CD4-positive, alpha-beta memory T cell (primary cell): ENCODE measurements around the gene TPRG1. TPM values are rescaled to one million over a fixed set of nuclear protein-coding genes. Genes with fewer than 3 reads are reported as not detected.

Experiments used
- CTCF ChIA-PET: fragments of 350-600 bp; sonication (Branson Sonifier 250); formaldehyde crosslinking; loops from one replicate; lab custom pipeline; 2021; ENCODE audit warnings: inconsistent platforms; ENCODE audit not compliant: partially characterized antibody; lab: Charles Lee
- POLR2A ChIA-PET: fragments of 350-600 bp; sonication (Branson Sonifier 250); formaldehyde crosslinking; loops from one replicate; lab custom pipeline; 2021; ENCODE audit not compliant: partially characterized antibody; lab: Charles Lee
- DNase-seq, 5 donors: peaks; one replicate each; pipeline versions ENCODE4 v3.0.0 to v3.0.0-alpha.2; 2020 to 2022; ENCODE audit warnings: mixed read lengths in 1 of 5
- H3K27ac ChIP-seq: one replicate; pipeline ENCODE4 v1.7.0; 2013; ENCODE audit warnings: low read depth, low read length
- H3K27me3 ChIP-seq: 2 replicates; pipeline ENCODE4 v1.7.0; 2013; ENCODE audit warnings: mild to moderate bottlenecking, low read length, moderate library complexity; ENCODE audit not compliant: insufficient read depth
- H3K36me3 ChIP-seq: 2 replicates; pipeline ENCODE4 v1.7.0; 2013; ENCODE audit warnings: mild to moderate bottlenecking, low read length, moderate library complexity; ENCODE audit not compliant: insufficient read depth
- H3K4me1 ChIP-seq: 2 replicates; pipeline ENCODE4 v1.7.0; 2013; ENCODE audit warnings: mild to moderate bottlenecking, low read length, moderate library complexity; ENCODE audit not compliant: insufficient read depth
- H3K4me3 ChIP-seq, 2 donors: one replicate each; pipeline ENCODE4 v1.7.0; 2013; ENCODE audit warnings: low read length in 2 of 2, mild to moderate bottlenecking in 1 of 2
- H3K9me3 ChIP-seq, 2 donors: one replicate each; pipeline ENCODE4 v1.7.0; 2013; ENCODE audit warnings: low read length in 2 of 2, control low read depth in 1 of 2; ENCODE audit not compliant: control insufficient read depth in 1 of 2
- H3K27ac Mint-ChIP-seq, 7 donors: one replicate each; pipeline ENCODE4 v1.8.0; 2020 to 2021; ENCODE audit warnings: mixed read lengths in 7 of 7, mild to moderate bottlenecking in 6 of 7, inconsistent platforms in 3 of 7, moderate library complexity in 3 of 7
- H3K27me3 Mint-ChIP-seq, 2 donors: one replicate each; pipeline ENCODE4 v1.8.0; 2020 to 2021; ENCODE audit warnings: mixed read lengths in 2 of 2
- H3K36me3 Mint-ChIP-seq, 2 donors: one replicate each; pipeline ENCODE4 v1.8.0; 2020 to 2021; ENCODE audit warnings: mixed read lengths in 2 of 2, inconsistent platforms in 1 of 2, mild to moderate bottlenecking in 1 of 2
- H3K4me1 Mint-ChIP-seq, 4 donors: one replicate each; pipeline ENCODE4 v1.8.0; 2020 to 2021; ENCODE audit warnings: mixed read lengths in 4 of 4, mild to moderate bottlenecking in 1 of 4
- H3K4me3 Mint-ChIP-seq, 8 donors: one replicate each; pipeline ENCODE4 v1.8.0; 2020 to 2021; ENCODE audit warnings: mixed read lengths in 8 of 8, mild to moderate bottlenecking in 7 of 8, moderate library complexity in 6 of 8, inconsistent platforms in 3 of 8
- H3K9me3 Mint-ChIP-seq, 8 donors: one replicate each; pipeline ENCODE4 v1.8.0; 2020 to 2021; ENCODE audit warnings: mixed read lengths in 8 of 8, mild to moderate bottlenecking in 5 of 8, inconsistent platforms in 3 of 8, moderate library complexity in 1 of 8
- intact Hi-C: fragments of 100-400 bp; cut with micrococcal nuclease; formaldehyde crosslinking; loops from one replicate; pipeline ENCODE4 v1.15.1; 2023
- polyA plus RNA-seq, 2 donors: library from polyadenylated mRNA; unstranded; fragments of 300-500 nt; fragmentation: Illumina TruSeq; gene quantifications; one replicate each; pipeline ENCODE4 v1.2.3, GENCODE V29; 2021
- total RNA-seq, 2 experiments: library from RNA; stranded (reverse); gene quantifications; one replicate each; pipeline ENCODE4 v1.2.3, GENCODE V29; 2021

The TPRG1 gene
- total and polyA plus RNA-seq, 4 experiments from 2014 or later, result 8.2 to 61.4 (median 31.7) TPM

DNA sequence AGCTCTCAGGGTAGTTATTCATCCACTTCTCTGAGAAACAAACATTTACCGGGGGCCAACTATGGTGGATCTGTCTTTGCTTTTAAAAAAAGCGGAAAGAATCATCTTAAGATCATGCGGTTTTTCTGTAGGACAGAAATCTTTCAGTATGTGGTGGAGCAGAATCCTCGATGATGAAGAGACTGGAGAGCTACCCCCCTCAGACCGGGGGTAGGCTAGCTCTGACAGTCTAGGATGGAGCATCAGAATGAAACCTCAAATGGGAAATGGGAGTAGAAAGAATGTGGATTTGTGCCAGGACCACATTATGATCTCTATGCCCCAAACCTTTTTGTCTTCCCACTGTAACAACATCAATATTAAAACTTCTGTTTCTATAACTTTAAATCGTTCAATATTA, 30.3 kb downstream of the TPRG1 start:
- H3K27me3 ChIP-seq, result no peaks in the 10 kb centered on the region
- Mint-ChIP-seq H3K4me1 (no peaks in the 10 kb centered on the region), H3K27me3 (peaks cover 3 to 6% of the 10 kb centered on the region in 2 donors), H3K9me3 (peaks cover 0 to 15% (median 9%) of the 10 kb centered on the region in 8 donors), H3K36me3 (peaks cover 0 to 3% of the 10 kb centered on the region in 2 donors), H3K4me3 (no peak overlapping the region), H3K27ac (no peak overlapping the region)
- no peak overlapping the region for H3K4me3 ChIP-seq
- intact Hi-C loops, result no loop called here
- H3K27ac ChIP-seq, result no peak overlapping the region
- H3K9me3 ChIP-seq, result no peaks in the 10 kb centered on the region
- POLR2A ChIA-PET, result interaction anchor here (0.6 kb wide), 1 partner anchor 581 kb away, joined by 3 read pairs; no protein-coding TSS in a partner anchor
- DNase-seq, result no peak
- CTCF ChIA-PET, result interaction anchor here (1.7 kb wide), 1 partner anchor 15 kb away, joined by 4 read pairs; no protein-coding TSS in a partner anchor
- no peaks in the 10 kb centered on the region for H3K36me3 ChIP-seq
- H3K4me1 ChIP-seq, result no peaks in the 10 kb centered on the region

DNA sequence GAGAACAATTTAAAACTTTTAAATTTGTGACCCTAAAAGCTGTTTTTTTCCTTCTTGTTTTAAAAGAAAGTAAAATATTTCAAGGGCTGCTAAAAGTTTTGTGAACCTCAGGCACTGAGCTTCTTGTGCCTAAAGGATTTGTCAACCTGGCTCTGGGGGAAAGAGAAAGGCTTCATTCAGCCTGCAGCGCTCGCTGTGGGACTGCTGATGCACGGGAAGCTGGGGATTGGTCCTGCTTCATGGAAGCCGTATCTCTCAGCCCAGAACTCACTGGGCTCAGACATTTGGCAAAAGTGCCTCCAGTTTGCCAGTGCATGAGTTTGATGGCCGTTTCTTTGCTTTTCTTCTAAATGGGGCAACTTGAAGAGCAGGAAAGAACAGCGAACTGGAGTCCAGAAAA, 30.8 kb downstream of the TPRG1 start:
- H3K27me3 ChIP-seq, result no peaks in the 10 kb centered on the region
- DNase-seq, result no peak
- no peak overlapping the region for H3K4me3 ChIP-seq
- no peak overlapping the region for H3K4me3 Mint-ChIP-seq
- peaks cover 0 to 12% (median 5%) of the 10 kb centered on the region in 8 donors for H3K9me3 Mint-ChIP-seq
- no peaks in the 10 kb centered on the region for H3K4me1 Mint-ChIP-seq
- no peak overlapping the region for H3K27ac Mint-ChIP-seq
- H3K9me3 ChIP-seq, result no peaks in the 10 kb centered on the region
- no peaks in the 10 kb centered on the region for H3K4me1 ChIP-seq
- ChIA-PET CTCF (interaction anchor here (1.7 kb wide), 1 partner anchor 16 kb away, joined by 4 read pairs; no protein-coding TSS in a partner anchor), POLR2A (interaction anchor here (0.6 kb wide), 1 partner anchor 581 kb away, joined by 3 read pairs; no protein-coding TSS in a partner anchor)
- H3K36me3 Mint-ChIP-seq, result no peaks in the 10 kb centered on the region
- intact Hi-C loops, result no loop called here
- H3K36me3 ChIP-seq, result no peaks in the 10 kb centered on the region
- H3K27me3 Mint-ChIP-seq, result peaks cover 3 to 6% of the 10 kb centered on the region in 2 donors
- no peak overlapping the region for H3K27ac ChIP-seq

DNA sequence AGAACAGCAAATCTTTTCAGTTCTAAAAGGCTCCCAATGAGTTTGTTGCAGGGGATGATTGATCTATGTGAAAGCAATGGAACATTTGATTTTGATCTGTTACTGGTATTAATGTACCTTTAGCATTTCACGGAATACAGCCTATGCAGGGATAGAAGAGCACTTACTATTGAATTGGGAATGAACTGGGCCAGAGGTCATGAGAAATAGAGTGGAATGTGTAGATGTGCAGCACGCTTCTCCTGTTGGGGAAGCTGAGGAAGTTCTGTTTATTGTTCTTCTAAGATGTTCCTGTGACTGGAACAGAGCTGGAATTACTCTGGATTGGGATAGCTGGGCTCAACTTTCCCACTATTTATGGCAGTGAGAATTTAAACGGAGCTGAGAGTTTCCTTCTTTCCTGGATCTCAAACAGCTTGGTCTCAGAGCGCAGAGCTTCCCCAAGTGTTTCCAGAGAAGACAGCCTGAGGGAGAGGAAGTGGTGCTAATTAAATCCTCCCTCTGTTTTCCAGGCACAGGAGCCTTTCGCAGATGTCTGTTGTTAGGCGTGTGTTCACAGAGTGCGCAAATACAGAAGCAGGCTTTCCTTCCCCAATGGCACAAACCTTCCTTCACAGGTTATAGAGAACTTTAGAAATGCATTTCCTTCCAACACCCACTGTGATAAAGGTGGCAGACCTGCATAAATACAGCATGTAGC, 32.5 kb downstream of the TPRG1 start:
- CTCF ChIA-PET, result no interaction called here
- H3K4me3 ChIP-seq, result no peak overlapping the region
- H3K27me3 ChIP-seq, result no peaks in the 10 kb centered on the region
- intact Hi-C loops, result no loop called here
- Mint-ChIP-seq H3K9me3 (no peaks in the 10 kb centered on the region), H3K27ac (no peak overlapping the region), H3K27me3 (peaks cover 3 to 5% of the 10 kb centered on the region in 2 donors), H3K4me3 (no peak overlapping the region), H3K36me3 (no peaks in the 10 kb centered on the region), H3K4me1 (no peaks in the 10 kb centered on the region)
- H3K9me3 ChIP-seq, result no peaks in the 10 kb centered on the region
- H3K4me1 ChIP-seq, result no peaks in the 10 kb centered on the region
- no peaks in the 10 kb centered on the region for H3K36me3 ChIP-seq
- POLR2A ChIA-PET, result no interaction called here
- H3K27ac ChIP-seq, result no peak overlapping the region
- DNase-seq, result no peak

DNA sequence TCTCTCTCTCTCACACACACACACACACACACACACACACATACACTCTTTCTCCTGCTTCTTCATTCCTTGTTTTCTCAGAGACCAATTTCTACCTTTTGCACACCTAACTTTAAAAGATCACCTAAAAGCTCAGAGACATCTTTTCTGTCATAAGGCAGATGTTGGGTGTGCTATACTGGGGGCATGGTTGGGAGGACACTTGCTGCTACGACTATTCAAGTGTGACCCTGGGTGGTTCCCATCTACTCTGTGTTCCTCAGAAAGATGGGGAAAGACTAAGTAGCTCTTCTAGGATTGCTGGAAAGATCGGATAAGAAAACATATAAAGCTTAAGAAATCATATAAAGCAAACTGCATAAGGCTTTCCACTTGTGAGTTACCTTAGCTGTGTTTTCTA, 33.2 kb downstream of the TPRG1 start:
- H3K4me1 Mint-ChIP-seq, result no peaks in the 10 kb centered on the region
- Histone ChIP-seq H3K27me3 (no peaks in the 10 kb centered on the region), H3K4me1 (no peaks in the 10 kb centered on the region), H3K36me3 (no peaks in the 10 kb centered on the region), H3K27ac (no peak overlapping the region), H3K4me3 (no peak overlapping the region), H3K9me3 (no peaks in the 10 kb centered on the region)
- H3K9me3 Mint-ChIP-seq, result no peaks in the 10 kb centered on the region
- CTCF ChIA-PET, result no interaction called here
- H3K27me3 Mint-ChIP-seq, result peaks cover 3 to 5% of the 10 kb centered on the region in 2 donors
- no peak overlapping the region for H3K4me3 Mint-ChIP-seq
- POLR2A ChIA-PET, result no interaction called here
- intact Hi-C loops, result no loop called here
- H3K27ac Mint-ChIP-seq, result peak overlapping the region in 1 of 7 donors; percentile 41
- DNase-seq, result no peak
- peaks cover 0 to 4% of the 10 kb centered on the region in 2 donors for H3K36me3 Mint-ChIP-seq

DNA sequence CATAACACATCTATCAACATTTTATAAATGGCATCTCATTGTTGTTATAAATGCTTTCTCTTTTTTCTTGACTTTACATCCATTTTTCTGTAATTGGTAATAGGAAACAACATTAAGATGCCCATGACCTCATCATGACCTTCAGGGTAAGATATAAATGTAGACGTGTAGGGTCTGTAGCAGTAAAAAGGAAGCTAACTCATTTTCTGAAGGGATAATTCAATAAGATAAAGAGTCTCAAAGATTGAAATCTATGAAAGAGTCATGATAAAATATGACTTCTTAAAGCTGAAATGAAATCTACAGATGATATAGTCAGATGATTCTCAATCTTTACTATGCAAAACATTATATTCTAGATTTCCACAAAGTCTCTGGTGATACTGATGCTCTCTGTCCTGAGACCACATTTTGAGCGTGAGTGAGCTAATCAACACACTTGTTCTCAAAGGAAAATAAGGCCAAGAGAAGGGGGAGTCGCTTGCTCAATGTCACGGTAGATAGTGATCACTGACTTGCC, 38.5 kb downstream of the TPRG1 start:
- POLR2A ChIA-PET, result no interaction called here
- Mint-ChIP-seq H3K36me3 (peaks cover 0 to 4% of the 10 kb centered on the region in 2 donors), H3K4me3 (no peak overlapping the region), H3K4me1 (no peaks in the 10 kb centered on the region), H3K27me3 (peaks cover 0 to 3% of the 10 kb centered on the region in 2 donors), H3K27ac (no peak overlapping the region), H3K9me3 (no peaks in the 10 kb centered on the region)
- Histone ChIP-seq H3K27me3 (no peaks in the 10 kb centered on the region), H3K4me3 (no peak overlapping the region), H3K4me1 (no peaks in the 10 kb centered on the region), H3K9me3 (no peaks in the 10 kb centered on the region), H3K36me3 (no peaks in the 10 kb centered on the region), H3K27ac (no peak overlapping the region)
- intact Hi-C loops, result no loop called here
- no peak for DNase-seq
- CTCF ChIA-PET, result interaction anchor here (0.8 kb wide), 1 partner anchor 40 kb away, joined by 3 read pairs; no protein-coding TSS in a partner anchor

DNA sequence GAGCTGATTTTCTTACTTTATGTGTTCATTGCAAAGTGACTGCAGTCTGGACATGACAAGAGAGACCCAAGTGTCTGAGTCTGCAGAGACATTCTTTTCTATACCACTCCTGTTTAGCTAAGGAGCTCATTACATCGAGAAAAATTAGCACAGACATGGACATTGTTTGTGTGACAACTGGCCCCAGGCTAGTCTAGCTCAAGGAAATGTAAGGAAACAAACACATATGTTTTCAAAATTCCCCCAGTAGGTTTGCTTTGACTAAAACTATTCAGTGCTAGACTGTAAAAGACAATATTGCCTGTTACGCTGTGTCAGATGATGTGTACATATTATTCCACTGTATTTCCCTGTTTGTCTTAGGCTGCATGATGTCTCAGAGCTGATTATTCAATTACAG, 40.9 kb downstream of the TPRG1 start:
- ChIA-PET CTCF (no interaction called here), POLR2A (no interaction called here)
- H3K27me3 Mint-ChIP-seq, result peaks cover 0 to 3% of the 10 kb centered on the region in 2 donors
- Histone ChIP-seq H3K9me3 (no peaks in the 10 kb centered on the region), H3K27me3 (no peaks in the 10 kb centered on the region), H3K4me1 (no peaks in the 10 kb centered on the region), H3K4me3 (no peak overlapping the region), H3K36me3 (no peaks in the 10 kb centered on the region), H3K27ac (no peak overlapping the region)
- no peak overlapping the region for H3K4me3 Mint-ChIP-seq
- intact Hi-C loops, result no loop called here
- H3K36me3 Mint-ChIP-seq, result peaks cover 0 to 4% of the 10 kb centered on the region in 2 donors
- H3K27ac Mint-ChIP-seq, result no peak overlapping the region
- H3K4me1 Mint-ChIP-seq, result no peaks in the 10 kb centered on the region
- H3K9me3 Mint-ChIP-seq, result no peaks in the 10 kb centered on the region
- no peak for DNase-seq

DNA sequence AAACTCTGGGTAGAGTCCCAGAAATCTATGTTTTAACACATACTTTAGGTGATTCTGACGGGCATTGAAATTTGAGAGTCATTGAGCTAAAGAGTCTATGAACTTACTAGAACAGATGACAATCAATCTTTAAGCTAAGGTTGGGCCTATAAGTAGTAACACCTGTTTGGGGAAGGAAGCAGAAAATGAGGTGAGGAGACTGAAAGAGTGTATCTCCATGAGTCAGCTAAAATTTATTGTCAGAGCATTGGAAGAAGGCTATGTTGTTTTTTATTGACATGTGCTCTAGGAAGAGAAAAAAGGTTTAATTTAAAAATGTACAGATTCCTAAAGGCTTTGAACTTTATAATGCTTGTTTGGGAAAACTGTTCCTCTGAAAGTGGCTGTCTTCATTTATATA, 42.9 kb downstream of the TPRG1 start:
- H3K36me3 ChIP-seq, result no peaks in the 10 kb centered on the region
- DNase-seq, result no peak
- no peak overlapping the region for H3K4me3 ChIP-seq
- peak overlapping the region in 1 of 7 donors; percentile 44 for H3K27ac Mint-ChIP-seq
- no peaks in the 10 kb centered on the region for H3K4me1 ChIP-seq
- ChIA-PET CTCF (no interaction called here), POLR2A (interaction anchor here (0.9 kb wide), 1 partner anchor 141 kb away, joined by 3 read pairs; no protein-coding TSS in a partner anchor)
- H3K36me3 Mint-ChIP-seq, result peaks cover 0 to under 1% of the 10 kb centered on the region in 2 donors
- H3K4me1 Mint-ChIP-seq, result no peaks in the 10 kb centered on the region
- H3K9me3 ChIP-seq, result no peaks in the 10 kb centered on the region
- intact Hi-C loops, result no loop called here
- H3K4me3 Mint-ChIP-seq, result no peak overlapping the region
- no peak overlapping the region for H3K27ac ChIP-seq
- no peaks in the 10 kb centered on the region for H3K27me3 ChIP-seq
- H3K27me3 Mint-ChIP-seq, result no peaks in the 10 kb centered on the region
- H3K9me3 Mint-ChIP-seq, result no peaks in the 10 kb centered on the region
